ENCODE results near the gene KATNBL1. TPM values are rescaled to one million over a fixed set of nuclear protein-coding genes. Genes with fewer than 3 reads are reported as not detected.

The KATNBL1 gene
- total RNA-seq, 3 donors from 2014 or later, result 43.7 to 67.6 (median 61.0) TPM

GRCh38 chr15:34132881-34133280 is 77.0 kb downstream of the KATNBL1 start:
- H3K9me3 ChIP-seq, result no peaks in the 10 kb centered on the region
- H3K4me3 ChIP-seq, result no peak overlapping the region
- intact Hi-C loops (cut with DNase I; ENCODE audit: low total_unique reads), result no loop called here
- DNase-seq (ENCODE audit: low spot score in 2 of 2), result no peak
- H3K36me3 ChIP-seq, result no peaks in the 10 kb centered on the region
- TF ChIP-seq POLR2AphosphoS5 (IDR thresholded peaks at IDR 0.05) (no peak), POLR2A (IDR thresholded peaks at IDR 0.05) (no peak)
- TF ChIP-seq, protein P1, sequence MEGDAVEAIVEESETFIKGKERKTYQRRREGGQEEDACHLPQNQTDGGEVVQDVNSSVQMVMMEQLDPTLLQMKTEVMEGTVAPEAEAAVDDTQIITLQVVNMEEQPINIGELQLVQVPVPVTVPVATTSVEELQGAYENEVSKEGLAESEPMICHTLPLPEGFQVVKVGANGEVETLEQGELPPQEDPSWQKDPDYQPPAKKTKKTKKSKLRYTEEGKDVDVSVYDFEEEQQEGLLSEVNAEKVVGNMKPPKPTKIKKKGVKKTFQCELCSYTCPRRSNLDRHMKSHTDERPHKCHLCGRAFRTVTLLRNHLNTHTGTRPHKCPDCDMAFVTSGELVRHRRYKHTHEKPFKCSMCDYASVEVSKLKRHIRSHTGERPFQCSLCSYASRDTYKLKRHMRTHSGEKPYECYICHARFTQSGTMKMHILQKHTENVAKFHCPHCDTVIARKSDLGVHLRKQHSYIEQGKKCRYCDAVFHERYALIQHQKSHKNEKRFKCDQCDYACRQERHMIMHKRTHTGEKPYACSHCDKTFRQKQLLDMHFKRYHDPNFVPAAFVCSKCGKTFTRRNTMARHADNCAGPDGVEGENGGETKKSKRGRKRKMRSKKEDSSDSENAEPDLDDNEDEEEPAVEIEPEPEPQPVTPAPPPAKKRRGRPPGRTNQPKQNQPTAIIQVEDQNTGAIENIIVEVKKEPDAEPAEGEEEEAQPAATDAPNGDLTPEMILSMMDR (IDR thresholded peaks at IDR 0.05), result no peak
- no peaks in the 10 kb centered on the region for H3K27me3 ChIP-seq
- H3K4me1 ChIP-seq, result no peaks in the 10 kb centered on the region
- H3K27ac ChIP-seq, result no peak overlapping the region

GRCh38 chr15:34128898-34129297 is 81.0 kb downstream of the KATNBL1 start:
- Histone ChIP-seq H3K9me3 (no peaks in the 10 kb centered on the region), H3K27me3 (no peaks in the 10 kb centered on the region), H3K36me3 (no peaks in the 10 kb centered on the region), H3K4me3 (no peak overlapping the region), H3K4me1 (no peaks in the 10 kb centered on the region), H3K27ac (no peak overlapping the region)
- intact Hi-C loops (cut with DNase I; ENCODE audit: low total_unique reads), result no loop called here
- no peak for DNase-seq (ENCODE audit: low spot score in 2 of 2)
- TF ChIP-seq, protein P1 (IDR thresholded peaks at IDR 0.05), result no peak
- TF ChIP-seq POLR2AphosphoS5 (IDR thresholded peaks at IDR 0.05), result no peak
- no peak for TF ChIP-seq POLR2A (IDR thresholded peaks at IDR 0.05)

- intact Hi-C loops (cut with DNase I; ENCODE audit: low total_unique reads), result no loop called here
- TF ChIP-seq, protein P1 (IDR thresholded peaks at IDR 0.05), result no peak
- TF ChIP-seq POLR2AphosphoS5 (IDR thresholded peaks at IDR 0.05), result no peak
- TF ChIP-seq POLR2A (IDR thresholded peaks at IDR 0.05), result no peak
- DNase-seq (ENCODE audit: low spot score in 2 of 2), result no peak
- Histone ChIP-seq H3K27me3 (no peaks in the 10 kb centered on the region), H3K9me3 (no peaks in the 10 kb centered on the region), H3K4me3 (no peak overlapping the region), H3K36me3 (no peaks in the 10 kb centered on the region), H3K4me1 (no peaks in the 10 kb centered on the region), H3K27ac (no peak overlapping the region)
These were observed 83.4 kb downstream of the KATNBL1 start for GRCh38 chr15:34126522-34126921.

DNA sequence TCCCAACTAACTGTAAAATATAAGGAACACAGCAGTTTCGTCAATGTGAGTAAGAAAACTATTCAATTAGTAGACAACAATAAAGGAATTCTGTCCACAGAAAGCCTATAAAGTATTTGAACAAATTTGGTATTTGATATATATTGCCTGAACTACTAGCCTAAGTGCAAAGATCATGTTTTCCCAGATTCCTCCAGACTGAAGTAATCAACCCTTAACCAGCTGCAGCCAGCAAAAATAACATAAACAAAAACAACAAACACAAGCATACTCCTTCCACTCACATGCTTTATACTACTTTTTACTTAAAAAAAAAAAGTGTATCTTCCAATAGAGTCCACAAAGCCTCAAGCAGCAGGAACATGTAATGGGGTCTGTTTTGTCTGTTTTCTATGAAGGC is 84.0 kb downstream of the KATNBL1 start:
- Histone ChIP-seq H3K27me3 (no peaks in the 10 kb centered on the region), H3K36me3 (no peaks in the 10 kb centered on the region), H3K9me3 (no peaks in the 10 kb centered on the region), H3K4me3 (no peak overlapping the region), H3K4me1 (no peaks in the 10 kb centered on the region), H3K27ac (no peak overlapping the region)
- TF ChIP-seq, protein P1 (IDR thresholded peaks at IDR 0.05), result no peak
- TF ChIP-seq POLR2A (IDR thresholded peaks at IDR 0.05), result no peak
- no peak for TF ChIP-seq POLR2AphosphoS5 (IDR thresholded peaks at IDR 0.05)
- DNase-seq (ENCODE audit: low spot score in 2 of 2), result no peak
- intact Hi-C loops (cut with DNase I; ENCODE audit: low total_unique reads), result no loop called here

DNA sequence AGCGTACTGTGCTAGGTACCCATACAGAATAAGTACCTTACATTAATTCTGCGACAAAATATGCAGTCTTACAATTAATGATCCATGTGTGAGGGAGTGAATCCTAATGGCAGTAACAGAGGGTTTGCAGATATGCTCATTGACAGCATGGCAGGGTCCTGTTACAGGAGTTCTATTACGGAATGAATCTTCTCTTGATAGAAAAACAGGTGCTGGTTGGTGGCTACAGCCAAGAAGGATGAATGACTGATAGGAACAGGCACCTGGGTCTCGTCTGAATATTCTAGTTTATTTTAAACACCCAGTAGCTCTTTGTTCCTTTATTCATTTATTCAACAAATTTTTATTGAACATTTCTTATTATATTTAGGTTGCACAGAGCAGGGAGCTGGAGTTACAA is 85.2 kb downstream of the KATNBL1 start:
- no peaks in the 10 kb centered on the region for H3K9me3 ChIP-seq
- no peaks in the 10 kb centered on the region for H3K27me3 ChIP-seq
- no peaks in the 10 kb centered on the region for H3K4me1 ChIP-seq
- H3K27ac ChIP-seq, result no peak overlapping the region
- intact Hi-C loops (cut with DNase I; ENCODE audit: low total_unique reads), result no loop called here
- no peak for TF ChIP-seq POLR2AphosphoS5 (IDR thresholded peaks at IDR 0.05)
- TF ChIP-seq POLR2A (IDR thresholded peaks at IDR 0.05), result no peak
- TF ChIP-seq, protein P1 (IDR thresholded peaks at IDR 0.05), result no peak
- no peak overlapping the region for H3K4me3 ChIP-seq
- H3K36me3 ChIP-seq, result no peaks in the 10 kb centered on the region
- DNase-seq (ENCODE audit: low spot score in 2 of 2), result no peak
